Measurements from ENCODE around the gene NAPSA.
"Not testable (repeated sequence)": the region's sequence is repeated elsewhere in the genome, so short reads cannot be mapped to it uniquely, and the experiment has no call there.

The NAPSA gene

DNA sequence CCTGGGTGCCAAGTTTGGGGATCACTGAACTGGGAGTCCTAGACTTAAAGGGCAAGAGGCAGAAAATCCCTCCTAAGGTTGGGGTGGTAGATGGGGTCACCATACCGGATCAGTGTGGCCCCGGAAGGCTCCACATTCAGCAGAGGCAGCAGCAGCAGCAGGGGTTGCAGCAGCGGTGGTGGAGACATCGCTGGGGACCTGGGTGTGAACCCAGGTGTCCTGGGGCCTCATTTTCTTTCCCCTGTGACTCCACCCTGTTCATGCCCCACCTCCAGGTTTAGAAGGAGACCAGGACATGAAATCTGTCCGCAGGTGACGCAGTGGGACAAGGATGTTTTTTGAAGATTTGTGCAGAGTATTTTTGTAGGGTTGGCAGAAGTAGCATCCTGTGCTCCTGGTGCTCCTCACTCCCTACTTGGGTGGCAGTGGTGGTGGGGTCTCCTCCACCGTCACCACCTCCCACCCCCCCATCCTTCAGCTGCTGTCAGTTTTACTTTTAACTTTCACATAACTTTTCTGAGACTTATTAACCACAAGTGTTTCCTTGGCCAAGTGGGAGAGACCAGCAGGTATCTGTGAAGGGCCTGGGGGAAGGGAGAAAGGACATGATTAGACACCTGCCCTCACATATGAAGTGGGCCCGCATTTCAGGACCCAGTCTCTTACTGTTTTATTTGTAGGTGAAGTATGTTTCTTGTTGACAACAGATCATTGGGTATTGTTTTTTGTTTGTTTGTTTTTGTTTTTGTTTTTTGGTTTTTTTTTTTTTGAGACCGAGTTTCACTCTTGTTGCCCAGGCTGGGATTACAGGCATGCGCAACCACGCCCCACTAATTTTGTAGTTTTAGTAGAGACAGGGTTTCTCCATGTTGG is at the start of gene NAPSA:
Gene NAPSA (minus strand): TSS at position 206 of the 873 bp plus-strand sequence. CDS start 18 bp downstream, at position 188.
- no peak for DNase-seq

DNA sequence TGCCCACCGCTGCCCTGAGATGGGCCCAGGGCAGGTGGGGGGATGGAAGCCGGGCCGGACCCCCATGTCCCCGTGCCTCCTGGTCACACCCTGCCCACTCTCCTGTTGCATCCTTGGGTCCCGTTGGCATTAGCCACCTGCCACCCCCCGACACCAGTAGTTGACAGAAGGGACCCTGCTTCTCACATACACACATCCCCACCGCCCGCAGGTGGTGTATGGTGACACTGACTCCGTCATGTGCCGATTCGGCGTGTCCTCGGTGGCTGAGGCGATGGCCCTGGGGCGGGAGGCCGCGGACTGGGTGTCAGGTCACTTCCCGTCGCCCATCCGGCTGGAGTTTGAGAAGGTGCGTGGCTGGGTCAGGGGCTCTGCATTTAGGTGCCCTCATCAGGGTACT is 48.1 kb upstream of the NAPSA start:
- DNase-seq: no peak

DNA sequence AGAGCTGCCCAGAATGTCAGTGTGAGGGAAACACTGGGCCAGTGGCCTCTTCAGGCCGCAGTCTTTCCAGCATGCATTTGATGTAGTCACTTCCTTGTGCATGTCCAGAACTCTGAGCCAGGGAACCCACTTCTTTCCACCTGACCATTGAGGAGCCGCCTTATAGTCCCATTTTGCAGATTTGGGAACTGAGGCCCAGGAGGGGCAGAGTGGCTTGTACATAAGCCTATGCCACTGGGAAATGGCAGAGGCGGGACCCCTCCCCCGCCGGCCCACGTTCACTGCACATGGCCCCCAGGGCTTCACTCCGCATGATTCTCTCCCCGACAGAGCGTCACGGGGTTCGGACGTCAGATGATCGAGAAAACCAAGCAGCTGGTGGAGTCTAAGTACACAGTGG is 47.7 kb upstream of the NAPSA start:
- DNase-seq: no peak

DNA sequence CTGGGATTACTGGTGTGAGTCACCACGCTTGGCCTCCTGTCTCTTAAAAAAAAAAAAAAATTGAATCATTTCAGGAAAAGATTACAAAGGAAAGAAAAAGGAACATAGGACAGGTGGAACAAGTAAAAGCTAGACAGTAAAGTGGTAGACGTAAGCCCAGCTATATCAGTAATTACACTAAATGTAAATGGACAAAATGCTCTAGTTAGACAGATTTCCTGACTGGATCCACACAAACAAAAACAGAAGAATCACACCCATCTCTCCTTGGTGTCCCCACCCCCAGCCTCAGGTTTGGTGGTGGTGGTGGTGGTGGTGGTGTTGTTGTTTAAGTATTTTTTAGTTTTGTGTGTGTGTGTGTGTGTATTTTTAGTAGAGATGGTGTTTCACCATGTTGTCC is 47.0 kb upstream of the NAPSA start:
- no peak for DNase-seq

DNA sequence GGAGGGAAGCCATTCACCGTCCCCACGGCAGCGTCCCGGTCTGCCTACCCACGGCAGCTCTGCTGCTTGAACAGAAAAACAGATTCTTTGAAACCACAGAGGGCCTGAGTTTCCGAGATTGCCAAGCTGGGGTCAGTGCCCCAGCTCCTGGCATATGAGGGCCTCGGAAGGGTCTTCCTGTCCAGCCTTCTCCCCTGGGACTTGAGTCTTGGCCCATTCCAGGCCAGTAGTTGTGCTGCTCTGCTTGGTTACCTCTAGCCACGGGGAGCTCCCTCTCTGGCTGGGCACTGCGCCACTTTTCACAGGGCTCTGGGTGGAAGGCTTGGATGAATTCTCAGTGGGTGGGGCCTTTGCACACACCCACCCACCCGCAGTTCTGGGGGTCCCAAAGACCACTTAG is 44.7 kb upstream of the NAPSA start:
- DNase-seq: no peak

DNA sequence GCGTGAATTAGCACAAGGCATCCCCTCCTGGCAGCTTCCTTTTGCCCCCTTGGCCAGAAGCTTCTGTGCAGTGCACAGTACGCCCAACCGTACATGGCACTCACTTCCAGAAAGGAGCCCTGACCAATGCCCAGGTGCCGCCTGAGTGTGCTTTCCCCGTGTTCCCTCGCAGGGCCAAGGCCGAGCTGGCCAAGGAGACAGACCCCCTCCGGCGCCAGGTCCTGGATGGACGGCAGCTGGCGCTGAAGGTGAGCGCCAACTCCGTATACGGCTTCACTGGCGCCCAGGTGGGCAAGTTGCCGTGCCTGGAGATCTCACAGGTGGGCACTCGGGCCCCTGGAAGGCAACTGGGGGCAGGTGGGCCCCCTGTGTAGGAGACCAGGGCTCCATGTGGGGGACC is 43.9 kb upstream of the NAPSA start:
- DNase-seq: no peak

DNA sequence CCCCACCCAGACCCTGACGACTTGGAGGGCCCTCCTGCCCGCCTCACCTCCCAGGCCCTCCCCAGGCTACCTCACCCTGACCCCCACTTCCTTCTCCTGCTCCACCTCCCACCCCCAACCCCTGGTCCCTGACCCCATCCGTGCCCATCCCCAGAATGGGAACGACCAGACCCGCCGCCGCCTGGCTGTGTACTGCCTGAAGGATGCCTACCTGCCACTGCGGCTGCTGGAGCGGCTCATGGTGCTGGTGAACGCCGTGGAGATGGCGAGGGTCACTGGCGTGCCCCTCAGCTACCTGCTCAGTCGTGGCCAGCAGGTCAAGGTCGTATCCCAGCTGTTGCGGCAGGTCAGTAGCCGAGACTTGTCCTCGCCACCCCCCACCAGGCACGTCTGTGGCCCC is 41.4 kb upstream of the NAPSA start:
- DNase-seq: no peak

DNA sequence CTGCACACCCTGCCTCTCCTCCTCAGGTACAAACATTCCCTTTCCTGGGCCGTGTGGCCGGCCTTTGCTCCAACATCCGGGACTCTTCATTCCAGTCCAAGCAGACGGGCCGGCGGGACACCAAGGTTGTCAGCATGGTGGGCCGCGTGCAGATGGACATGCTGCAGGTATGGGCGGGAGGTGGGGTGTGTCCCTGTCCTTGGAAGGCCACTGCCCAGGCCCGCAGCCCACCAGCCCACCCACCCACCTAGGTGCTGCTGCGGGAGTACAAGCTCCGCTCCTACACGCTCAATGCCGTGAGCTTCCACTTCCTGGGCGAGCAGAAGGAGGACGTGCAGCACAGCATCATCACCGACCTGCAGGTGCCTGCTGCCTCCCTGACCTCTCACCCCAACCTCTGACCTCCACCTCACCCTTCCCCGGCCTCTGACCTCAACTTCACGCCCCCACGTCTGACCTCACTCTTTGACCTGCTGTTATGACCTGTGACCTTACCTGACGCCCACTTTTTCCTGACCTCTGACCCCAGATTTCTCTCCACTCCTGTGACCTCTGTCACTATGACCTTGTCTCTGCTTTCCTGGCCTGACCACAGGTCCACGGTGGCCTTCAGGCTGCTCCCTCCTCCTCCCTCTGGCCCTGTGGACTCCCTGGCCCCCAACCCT is 40.8 kb upstream of the NAPSA start:
- no peak for DNase-seq

DNA sequence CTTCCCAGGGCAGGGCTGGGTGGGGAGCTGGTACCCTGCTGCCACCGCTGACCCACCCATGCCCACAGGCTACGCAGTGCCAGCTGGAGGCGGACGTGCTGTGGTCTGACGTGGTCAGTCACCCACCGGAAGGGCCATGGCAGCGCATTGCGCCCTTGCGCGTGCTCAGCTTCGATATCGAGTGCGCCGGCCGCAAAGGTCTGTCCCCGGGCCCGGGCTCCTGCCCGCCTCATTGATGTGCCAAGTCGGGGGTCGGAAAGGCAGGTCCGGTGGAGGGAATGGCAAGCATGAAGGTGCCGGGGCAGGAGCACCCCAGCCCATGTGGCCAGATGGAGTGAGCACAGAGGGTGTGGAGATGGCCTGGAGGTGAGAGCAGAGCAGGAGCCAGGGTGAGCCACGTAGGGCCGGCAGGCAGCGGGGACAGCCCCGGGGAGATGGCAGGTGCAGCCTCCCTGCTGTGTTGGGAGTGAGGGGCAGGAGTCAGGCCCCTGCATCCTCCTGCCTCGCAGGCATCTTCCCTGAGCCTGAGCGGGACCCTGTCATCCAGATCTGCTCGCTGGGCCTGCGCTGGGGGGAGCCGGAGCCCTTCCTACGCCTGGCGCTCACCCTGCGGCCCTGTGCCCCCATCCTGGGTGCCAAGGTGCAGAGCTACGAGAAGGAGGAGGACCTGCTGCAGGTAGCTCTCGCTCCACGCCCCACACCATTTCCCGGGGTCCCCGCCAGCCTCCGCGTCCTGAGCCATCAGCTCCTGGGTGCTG is 37.3 kb upstream of the NAPSA start:
- DNase-seq: no peak

DNA sequence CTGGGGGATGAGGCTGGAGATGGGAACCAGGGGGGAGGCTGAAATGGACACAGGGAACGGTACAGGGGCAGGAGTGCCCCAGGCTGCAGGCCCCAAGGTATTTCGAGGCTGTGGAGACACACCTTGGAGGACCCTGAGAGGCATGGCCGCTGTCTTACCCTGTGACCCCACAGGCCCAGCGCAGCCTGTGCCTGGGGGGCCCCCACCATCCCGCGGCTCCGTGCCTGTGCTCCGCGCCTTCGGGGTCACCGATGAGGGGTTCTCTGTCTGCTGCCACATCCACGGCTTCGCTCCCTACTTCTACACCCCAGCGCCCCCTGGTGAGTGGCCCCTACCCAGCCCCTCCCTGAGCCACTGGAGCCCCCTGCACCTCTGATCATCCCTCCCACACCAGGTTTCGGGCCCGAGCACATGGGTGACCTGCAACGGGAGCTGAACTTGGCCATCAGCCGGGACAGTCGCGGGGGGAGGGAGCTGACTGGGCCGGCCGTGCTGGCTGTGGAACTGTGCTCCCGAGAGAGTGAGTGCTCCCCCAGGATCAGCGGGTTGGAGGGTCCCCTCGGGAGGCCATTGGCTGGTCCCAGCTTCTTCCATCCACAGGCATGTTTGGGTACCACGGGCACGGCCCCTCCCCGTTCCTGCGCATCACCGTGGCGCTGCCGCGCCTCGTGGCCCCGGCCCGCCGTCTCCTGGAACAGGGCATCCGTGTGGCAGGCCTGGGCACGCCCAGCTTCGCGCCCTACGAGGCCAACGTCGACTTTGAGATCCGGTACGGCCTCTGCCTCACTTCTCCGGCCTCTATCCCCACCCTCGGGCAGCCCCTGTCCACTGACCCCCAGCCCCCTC is 36.4 kb upstream of the NAPSA start:
- peak; percentile 28 for DNase-seq

DNA sequence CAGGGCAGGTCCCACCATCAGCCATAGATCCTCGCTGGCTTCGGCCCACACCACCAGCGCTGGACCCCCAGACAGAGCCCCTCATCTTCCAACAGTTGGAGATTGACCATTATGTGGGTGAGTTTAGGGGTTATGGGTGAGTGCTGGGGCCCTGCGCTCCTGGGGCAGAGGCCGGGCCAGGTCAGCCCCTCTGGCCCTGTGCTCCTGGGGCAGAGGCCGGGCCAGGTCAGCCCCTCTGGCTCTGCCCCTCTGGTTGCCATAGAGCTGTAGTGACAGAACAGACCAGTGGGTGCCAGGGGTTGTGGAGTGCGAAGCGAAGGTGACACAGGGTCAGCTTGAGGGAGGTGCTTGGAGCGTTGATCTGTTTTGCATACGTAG is 33.9 kb upstream of the NAPSA start:
- DNase-seq: no peak

DNA sequence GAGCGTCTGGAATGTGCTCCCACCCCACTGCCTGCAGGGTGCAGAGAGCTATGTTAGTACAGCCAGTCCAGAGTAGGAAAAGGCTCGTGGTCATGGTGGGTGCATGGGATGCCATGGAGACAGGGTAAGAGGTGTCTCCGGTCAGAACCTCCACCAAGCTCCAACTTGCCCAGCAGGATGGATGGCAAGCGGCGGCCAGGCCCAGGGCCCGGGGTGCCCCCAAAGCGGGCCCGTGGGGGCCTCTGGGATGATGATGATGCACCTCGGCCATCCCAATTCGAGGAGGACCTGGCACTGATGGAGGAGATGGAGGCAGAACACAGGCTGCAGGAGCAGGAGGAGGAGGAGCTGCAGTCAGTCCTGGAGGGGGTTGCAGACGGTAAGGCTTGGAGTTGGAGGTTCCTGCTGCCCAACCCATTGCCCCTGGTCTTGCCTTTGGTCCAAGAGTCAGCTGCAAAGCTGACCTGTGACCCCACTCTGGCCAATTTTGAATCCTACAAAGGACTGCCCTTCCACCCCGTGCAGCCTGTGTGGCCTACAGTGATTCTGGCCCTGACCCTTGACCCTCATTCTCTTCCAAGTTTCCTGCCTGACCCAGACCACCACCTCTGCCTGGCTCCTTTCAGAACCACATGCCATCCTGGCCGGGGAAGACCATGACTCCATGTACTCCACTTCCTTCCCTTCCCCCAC is 33.4 kb upstream of the NAPSA start:
- no peak for DNase-seq

DNA sequence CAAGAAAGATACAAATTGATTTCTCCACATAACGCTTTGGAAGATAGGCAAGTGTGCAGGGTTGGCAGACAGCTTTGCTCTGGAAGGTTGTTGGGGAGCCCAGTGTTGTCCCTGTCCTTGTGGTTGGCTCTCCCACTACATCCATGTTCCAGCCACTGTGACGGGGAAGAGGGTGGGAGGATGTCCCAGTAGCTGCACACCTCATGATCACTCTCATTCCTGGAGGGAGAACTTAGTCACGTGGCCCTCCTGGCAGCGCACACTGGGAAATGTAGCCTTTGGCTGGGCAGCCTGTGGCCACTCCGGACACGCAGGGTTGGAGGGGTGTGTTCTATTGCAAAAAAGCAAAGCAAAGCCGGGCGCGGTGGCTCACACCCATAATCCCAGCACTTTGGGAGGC is 28.6 kb upstream of the NAPSA start:
- no peak for DNase-seq

DNA sequence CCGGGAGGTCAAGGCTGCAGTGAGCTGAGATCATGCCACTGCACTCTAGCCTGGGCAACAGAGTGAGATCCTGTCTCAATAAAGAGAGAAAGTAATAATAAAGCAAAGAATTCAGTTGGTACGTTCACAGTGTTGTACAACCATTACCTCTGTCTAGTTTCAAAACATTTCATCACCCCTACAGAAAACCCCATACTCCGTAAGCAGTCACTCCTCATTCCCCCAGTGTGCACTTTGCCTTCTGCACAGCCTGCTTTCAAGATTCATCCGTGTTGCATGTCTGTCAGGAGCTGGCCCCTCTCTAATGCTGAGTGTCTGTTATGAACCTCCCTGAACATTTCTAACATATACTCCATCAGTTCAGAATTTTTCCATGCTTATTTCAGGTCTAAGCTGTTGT is 28.1 kb upstream of the NAPSA start:
- DNase-seq: no peak

DNA sequence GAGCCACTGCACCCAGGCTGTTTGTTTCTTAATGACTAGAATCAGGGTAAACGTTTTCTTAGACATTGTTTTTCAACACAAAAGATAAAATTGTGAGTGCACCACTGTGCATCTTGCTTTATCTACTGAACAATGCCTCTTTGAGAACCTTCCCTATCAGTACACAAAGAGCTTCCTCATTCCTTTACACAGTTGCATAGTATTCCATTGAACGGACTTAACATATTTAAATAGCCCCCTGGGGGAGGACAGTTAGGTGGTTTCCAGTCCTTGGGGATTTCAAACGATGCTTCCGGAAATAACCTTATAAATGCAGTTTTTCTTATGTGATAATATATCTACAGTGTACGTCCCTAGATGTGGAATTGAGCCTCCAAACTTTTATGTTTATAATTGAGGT is 27.3 kb upstream of the NAPSA start:
- DNase-seq: no peak

DNA sequence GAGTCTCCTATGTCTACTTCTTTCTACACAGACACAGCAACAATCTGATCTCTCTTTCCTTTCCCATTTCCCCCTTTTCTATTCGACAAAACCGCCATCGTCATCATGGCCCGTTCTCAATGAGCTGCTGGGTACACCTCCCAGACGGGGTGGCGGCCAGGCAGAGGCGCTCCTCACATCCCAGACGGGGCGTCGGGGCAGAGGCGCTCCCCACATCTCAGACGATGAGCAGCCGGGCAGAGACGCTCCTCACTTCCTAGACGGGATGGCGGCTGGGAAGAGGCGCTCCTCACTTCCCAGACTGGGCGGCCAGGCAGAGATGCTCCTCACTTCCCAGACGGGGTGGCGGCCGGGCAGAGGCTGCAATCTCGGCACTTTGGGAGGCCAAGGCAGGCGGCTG is 25.5 kb upstream of the NAPSA start:
- not testable (repeated sequence) for DNase-seq

DNA sequence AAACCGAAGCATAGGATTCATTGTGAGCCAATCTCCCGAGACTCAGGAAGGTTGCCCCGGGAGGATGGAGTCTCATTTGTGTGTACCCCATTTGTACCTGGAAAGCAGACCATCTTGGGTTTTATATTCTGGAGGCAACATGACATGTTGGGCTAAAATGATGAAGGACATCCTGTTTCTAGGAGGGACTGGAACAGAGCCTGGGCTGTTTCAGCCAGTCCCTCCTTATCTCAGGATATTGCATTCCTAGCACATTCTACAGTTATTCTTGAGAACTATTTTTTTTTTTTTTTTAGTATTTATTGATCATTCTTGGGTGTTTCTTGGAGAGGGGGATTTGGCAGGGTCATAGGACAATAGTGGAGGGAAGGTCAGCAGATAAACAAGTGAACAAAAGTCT is 24.9 kb upstream of the NAPSA start:
- DNase-seq: not testable (repeated sequence)

DNA sequence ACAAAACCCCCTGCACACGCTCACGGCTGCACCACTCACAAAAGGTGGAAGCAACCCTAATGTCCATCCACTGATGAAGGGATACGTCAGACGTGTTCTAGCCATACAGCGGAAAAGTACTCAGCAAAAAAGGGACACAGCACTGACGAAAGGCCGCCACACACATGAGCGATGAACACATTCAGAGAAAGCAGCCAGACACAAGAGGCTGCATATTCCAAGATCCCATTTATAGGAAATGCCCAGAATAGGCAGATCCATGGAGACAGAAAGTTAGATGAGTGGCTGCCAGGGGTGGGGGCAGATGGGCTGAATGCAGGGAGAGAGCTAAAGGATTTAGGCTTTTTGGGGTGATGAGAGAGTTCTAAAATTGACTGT is 22.4 kb upstream of the NAPSA start:
- DNase-seq: no peak

DNA sequence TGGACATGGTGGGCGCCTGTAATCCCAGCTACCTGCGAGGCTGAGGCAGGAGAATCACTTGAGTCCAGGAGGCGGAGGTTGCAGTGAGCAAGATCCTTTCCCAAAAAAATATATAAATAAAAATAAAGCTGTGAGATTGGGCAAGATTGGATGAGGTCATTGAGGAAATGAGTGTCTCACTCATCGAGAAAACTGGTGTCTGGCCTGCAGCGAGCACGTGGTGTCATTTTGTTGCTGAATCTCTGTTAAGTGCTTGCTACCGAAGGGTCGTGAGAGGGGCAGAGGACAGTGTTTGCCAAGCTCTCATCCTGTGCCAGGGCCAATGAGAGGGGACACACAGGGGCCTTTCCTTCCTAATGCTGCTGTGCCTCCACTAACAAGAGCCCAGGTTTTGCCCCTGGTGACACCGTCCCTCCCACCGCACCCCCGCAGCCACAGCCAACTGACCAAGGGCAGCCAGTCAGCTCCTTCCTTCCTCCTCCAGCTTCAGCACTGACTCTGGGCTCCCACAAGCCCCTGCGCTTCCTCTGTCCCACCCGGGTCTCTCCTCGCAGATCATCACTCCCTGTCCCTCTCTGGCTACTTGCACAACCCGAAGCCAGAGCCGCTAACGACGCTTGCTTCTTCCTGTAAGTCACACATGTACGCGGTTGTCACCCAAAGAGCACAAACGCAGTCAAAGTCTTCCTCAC is 21.9 kb upstream of the NAPSA start:
- no peak for DNase-seq

DNA sequence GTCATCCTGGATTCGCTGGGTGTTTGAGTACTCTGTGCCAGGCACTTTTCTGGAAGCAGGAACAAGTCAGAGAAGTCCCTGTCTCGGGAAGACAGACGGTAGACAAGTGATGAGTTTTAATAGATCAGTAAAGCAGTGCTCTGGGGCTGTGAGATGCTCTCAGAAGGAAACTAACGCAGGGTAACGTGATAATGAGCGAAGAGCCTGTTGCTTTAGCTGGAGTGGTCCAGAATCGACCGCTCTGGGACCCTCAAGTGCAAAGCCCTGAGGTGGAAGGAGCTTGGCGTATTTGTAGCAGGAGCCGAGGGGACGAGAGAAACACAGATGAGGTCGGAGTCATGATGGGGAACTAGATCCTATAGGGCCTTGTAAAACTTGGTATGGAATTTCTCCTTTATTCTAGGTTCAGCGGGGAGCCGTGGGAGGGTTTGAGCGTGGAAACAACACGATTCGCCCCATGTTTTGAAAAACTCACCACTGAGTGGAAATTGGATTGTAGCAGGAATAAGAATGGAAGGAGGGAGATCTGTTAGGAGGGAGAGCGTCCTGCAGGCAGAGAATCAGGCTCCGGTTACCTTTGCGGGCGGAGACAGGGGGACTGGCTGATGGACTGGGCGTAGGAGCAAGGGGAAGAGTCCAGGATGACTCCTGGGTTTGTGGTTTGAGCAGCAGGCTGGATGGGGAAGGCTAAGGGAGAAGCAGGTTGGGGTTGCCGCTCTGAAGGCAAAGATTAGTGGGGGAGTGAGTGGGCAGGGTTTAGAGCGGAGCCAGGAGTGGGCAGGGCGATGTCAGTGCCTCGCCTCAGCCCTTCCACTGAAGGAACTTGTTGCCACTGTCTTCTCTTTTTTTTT is 19.5 kb upstream of the NAPSA start:
- no peak for DNase-seq
